Measurements from ENCODE around the gene RTRAF.

RTRAF gene

DNA sequence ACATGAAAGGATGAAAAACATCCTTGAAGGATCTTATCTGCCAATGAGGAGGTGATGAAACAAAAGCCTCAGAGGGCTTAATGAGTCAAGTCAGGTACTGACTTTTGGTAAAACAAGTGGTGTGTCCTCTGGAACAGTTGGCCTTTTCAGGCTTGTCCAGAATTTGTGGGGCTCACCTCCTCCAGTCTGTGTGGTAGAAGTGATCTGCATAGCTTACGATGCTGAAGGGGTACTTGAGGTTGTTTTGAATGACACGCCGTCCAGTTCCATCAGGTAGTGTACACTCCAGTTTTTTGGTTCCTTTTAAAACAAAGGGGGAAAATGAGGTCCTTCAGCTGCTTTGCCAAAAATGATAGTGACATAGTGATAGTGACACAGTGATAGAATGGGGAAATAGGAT lies 17.0 kb downstream of the RTRAF start:
- no peaks in the 10 kb centered on the region for H3K9me3 Mint-ChIP-seq
- H3K27me3 Mint-ChIP-seq, result no peaks in the 10 kb centered on the region
- ATAC-seq, result no peak
- peaks cover 68% of the 10 kb centered on the region for H3K36me3 Mint-ChIP-seq
- H3K27ac Mint-ChIP-seq, result no peak overlapping the region
- no peak overlapping the region for H3K4me3 Mint-ChIP-seq
- H3K4me1 Mint-ChIP-seq, result no peaks in the 10 kb centered on the region

DNA sequence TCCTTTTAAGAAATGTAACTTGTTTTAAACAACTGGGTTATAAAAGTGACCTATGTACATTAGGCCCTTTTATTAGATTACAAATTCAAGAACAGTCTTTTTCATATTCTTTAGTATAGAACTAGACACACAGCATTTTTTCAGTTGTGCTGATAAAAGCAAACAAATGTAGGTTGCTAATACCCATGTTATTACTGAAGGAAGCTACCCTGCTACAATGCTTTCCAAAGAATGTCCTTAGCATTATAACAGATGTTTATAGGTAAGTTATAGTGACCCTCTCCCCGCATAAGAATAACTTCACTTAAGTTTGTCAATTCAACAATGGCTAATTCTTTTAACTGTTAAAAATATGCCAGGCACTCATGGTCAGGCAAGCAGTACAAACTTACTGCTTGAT lies 17.9 kb downstream of the RTRAF start:
- H3K9me3 Mint-ChIP-seq, result no peaks in the 10 kb centered on the region
- H3K27me3 Mint-ChIP-seq, result no peaks in the 10 kb centered on the region
- H3K4me1 Mint-ChIP-seq, result no peaks in the 10 kb centered on the region
- no peak for ATAC-seq
- H3K27ac Mint-ChIP-seq, result no peak overlapping the region
- no peak overlapping the region for H3K4me3 Mint-ChIP-seq
- H3K36me3 Mint-ChIP-seq, result peaks cover 68% of the 10 kb centered on the region

DNA sequence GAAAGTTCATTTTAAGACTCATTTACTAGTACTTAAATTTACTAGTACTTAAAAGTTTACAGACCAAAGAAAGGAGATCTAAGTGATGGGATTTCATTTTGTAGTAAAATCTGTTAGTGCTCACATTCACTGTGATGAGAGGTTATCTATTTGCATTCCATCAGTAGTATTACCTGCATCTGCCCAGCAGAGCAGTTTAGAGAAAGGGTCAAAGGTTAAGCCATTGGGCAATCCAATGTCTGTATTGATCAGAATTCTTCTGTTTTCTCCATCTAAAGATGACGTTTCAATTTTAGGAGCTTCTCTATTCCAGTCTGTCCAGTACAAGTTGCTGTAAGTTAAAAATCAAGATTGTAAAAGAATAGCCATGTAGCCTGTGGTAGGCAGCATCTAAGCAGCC lies 18.3 kb downstream of the RTRAF start:
- no peaks in the 10 kb centered on the region for H3K9me3 Mint-ChIP-seq
- H3K36me3 Mint-ChIP-seq, result peaks cover 64% of the 10 kb centered on the region
- H3K4me1 Mint-ChIP-seq, result no peaks in the 10 kb centered on the region
- no peaks in the 10 kb centered on the region for H3K27me3 Mint-ChIP-seq
- H3K27ac Mint-ChIP-seq, result no peak overlapping the region
- no peak for ATAC-seq
- no peak overlapping the region for H3K4me3 Mint-ChIP-seq

- Mint-ChIP-seq H3K27me3 (no peaks in the 10 kb centered on the region), H3K36me3 (peaks cover 62% of the 10 kb centered on the region), H3K9me3 (no peaks in the 10 kb centered on the region), H3K4me1 (no peaks in the 10 kb centered on the region), H3K4me3 (no peak overlapping the region), H3K27ac (no peak overlapping the region)
- no peak for ATAC-seq
Observed at GRCh38 chr14:52008136-52008535, 18.8 kb downstream of the RTRAF start.

DNA sequence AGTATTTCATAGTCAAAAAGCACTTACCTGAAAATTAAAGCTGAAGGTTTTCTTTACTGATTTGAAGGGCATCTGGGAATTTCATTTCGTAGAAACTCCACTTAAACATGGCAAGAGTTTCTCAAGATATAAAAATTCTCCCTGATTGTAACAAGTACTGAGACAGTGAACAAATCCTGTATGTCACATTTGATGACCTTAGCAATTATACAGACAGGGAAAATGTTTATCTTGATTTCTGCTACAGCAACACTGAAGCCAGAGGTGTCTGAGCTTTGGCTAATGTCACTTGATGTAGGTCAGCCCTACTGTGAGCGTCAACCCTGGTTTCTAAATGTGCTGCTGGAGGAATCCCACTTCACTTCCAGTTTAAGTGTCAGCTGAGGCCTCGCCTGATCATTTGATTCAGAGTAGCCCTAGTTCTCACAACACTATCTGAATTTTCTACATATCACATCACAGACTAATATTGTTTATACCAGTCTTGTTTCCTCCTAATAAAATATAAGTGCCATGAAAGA lies 20.9 kb downstream of the RTRAF start:
- no peaks in the 10 kb centered on the region for H3K27me3 Mint-ChIP-seq

GRCh38 chr14:52011523-52011922 lies 22.2 kb downstream of the RTRAF start:
- no peak overlapping the region for H3K27ac Mint-ChIP-seq
- H3K4me3 Mint-ChIP-seq, result no peak overlapping the region
- H3K36me3 Mint-ChIP-seq, result peaks cover 44% of the 10 kb centered on the region
- H3K27me3 Mint-ChIP-seq, result peaks cover 7% of the 10 kb centered on the region
- peaks cover 5% of the 10 kb centered on the region for H3K4me1 Mint-ChIP-seq
- ATAC-seq, result no peak
- no peaks in the 10 kb centered on the region for H3K9me3 Mint-ChIP-seq

More for the DNA sequence above, 20.9 kb downstream of the RTRAF start:
- Mint-ChIP-seq H3K27ac (no peak overlapping the region), H3K9me3 (no peaks in the 10 kb centered on the region), H3K36me3 (peaks cover 55% of the 10 kb centered on the region), H3K4me3 (no peak overlapping the region), H3K4me1 (peaks cover 5% of the 10 kb centered on the region)
- no peak for ATAC-seq

- no peak for ATAC-seq
- Mint-ChIP-seq H3K4me3 (no peak overlapping the region), H3K4me1 (peaks cover 5% of the 10 kb centered on the region), H3K9me3 (no peaks in the 10 kb centered on the region), H3K36me3 (peaks cover 37% of the 10 kb centered on the region), H3K27ac (no peak overlapping the region), H3K27me3 (peaks cover 18% of the 10 kb centered on the region)
Observed at GRCh38 chr14:52012635-52013034, 23.3 kb downstream of the RTRAF start.

- Mint-ChIP-seq H3K4me1 (peaks cover 5% of the 10 kb centered on the region), H3K4me3 (no peak overlapping the region), H3K27me3 (peaks cover 28% of the 10 kb centered on the region), H3K27ac (no peak overlapping the region), H3K36me3 (peaks cover 23% of the 10 kb centered on the region), H3K9me3 (no peaks in the 10 kb centered on the region)
- ATAC-seq, result peak; percentile 45
Observed at GRCh38 chr14:52013984-52014600, 24.7 kb downstream of the RTRAF start.

DNA sequence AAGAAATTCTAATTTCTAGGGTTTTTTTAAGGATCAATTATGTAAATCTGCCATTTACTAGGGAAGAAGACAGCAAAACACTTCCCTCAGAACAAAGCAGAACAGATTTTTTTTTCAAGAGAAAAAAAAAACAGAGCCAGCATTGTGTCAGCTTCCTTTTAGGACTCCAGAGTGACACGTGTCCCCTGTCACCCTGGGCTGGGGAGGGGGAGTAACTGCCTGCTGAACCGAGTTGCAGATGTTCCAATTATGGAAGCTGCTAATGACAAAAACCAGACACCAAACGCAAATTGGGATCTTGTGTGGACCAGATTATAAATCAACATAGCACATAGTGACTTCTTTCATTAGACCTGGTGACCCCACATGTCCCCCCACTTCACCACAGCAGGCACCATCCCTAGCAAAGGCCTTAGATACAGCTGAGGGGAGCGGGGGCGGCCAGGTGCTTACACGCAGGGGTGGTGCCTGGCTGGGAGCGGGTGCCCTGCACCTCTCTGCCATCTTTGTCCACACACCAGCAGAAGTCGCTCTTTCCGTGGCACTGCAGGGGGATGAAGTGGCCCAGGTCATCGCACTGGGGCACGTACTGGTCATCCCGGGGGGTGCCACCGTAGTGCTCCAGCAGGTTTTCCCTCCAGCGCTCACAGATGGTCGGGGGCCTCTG lies 25.4 kb downstream of the RTRAF start:
- H3K36me3 Mint-ChIP-seq, result peaks cover 16% of the 10 kb centered on the region
- no peak for ATAC-seq
- no peak overlapping the region for H3K27ac Mint-ChIP-seq
- peaks cover 5% of the 10 kb centered on the region for H3K4me1 Mint-ChIP-seq
- H3K27me3 Mint-ChIP-seq, result peaks cover 29% of the 10 kb centered on the region
- H3K9me3 Mint-ChIP-seq, result no peaks in the 10 kb centered on the region
- H3K4me3 Mint-ChIP-seq, result no peak overlapping the region

DNA sequence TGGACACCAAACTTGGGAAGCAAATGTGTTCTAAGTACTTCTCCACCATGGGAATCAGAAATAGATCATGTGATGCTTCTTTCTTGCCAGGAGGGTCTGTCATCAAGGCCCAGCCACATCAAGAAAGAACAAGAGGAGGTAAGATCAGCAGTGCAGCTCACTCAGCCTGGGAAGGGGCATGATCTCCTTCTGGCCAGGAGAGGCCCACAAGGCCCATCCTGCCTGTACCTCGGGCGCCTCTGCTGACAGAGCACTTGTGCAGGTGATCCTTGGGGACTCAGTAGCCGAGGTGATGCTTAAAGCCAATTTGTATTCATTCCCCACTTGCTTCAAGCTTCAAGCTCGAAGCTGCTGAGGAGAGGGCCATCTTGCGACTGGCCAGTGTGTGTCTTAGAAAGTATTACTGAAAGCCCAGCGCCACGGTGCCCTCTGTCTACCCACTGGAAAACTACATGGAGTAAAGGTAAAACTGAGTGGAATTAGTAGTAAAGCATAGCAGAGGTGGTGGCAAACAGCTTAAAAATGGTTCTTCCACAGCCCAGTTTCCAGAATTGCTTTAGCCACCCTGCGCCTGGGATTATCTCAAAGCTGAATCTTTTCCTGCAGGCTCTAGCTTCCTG lies 26.2 kb downstream of the RTRAF start:
- H3K36me3 Mint-ChIP-seq, result peaks cover 13% of the 10 kb centered on the region
- no peak for ATAC-seq
- no peaks in the 10 kb centered on the region for H3K9me3 Mint-ChIP-seq
- H3K27ac Mint-ChIP-seq, result no peak overlapping the region
- H3K4me3 Mint-ChIP-seq, result no peak overlapping the region
- H3K4me1 Mint-ChIP-seq, result peaks cover 5% of the 10 kb centered on the region
- H3K27me3 Mint-ChIP-seq, result peaks cover 29% of the 10 kb centered on the region

GRCh38 chr14:52018252-52018651 lies 28.9 kb downstream of the RTRAF start:
- peaks cover 29% of the 10 kb centered on the region for H3K27me3 Mint-ChIP-seq
- no peaks in the 10 kb centered on the region for H3K36me3 Mint-ChIP-seq
- H3K27ac Mint-ChIP-seq, result no peak overlapping the region
- no peak overlapping the region for H3K4me3 Mint-ChIP-seq
- H3K4me1 Mint-ChIP-seq, result peaks cover 26% of the 10 kb centered on the region
- no peak for ATAC-seq
- no peaks in the 10 kb centered on the region for H3K9me3 Mint-ChIP-seq

DNA sequence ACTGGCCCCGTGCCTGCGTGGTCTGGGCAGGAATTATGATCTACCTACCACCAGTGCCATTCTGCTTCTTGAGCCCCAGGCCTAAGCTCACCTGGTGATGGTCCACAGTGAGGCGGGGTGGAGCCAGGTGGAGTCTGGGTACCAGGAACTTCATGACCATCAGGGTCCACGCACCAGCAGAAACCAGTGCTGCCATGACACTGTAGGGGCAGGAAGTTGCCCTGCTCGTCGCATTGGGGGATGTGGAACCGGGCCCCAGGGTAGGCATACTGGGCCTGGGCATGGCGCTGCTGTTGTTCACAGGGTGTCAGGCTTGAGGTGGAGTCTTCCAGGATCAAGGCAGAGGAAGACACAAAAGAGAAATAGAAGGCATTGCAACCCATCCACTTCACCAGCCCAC lies 29.6 kb downstream of the RTRAF start:
- H3K36me3 Mint-ChIP-seq, result no peaks in the 10 kb centered on the region
- H3K27ac Mint-ChIP-seq, result no peak overlapping the region
- peaks cover 25% of the 10 kb centered on the region for H3K4me1 Mint-ChIP-seq

DNA sequence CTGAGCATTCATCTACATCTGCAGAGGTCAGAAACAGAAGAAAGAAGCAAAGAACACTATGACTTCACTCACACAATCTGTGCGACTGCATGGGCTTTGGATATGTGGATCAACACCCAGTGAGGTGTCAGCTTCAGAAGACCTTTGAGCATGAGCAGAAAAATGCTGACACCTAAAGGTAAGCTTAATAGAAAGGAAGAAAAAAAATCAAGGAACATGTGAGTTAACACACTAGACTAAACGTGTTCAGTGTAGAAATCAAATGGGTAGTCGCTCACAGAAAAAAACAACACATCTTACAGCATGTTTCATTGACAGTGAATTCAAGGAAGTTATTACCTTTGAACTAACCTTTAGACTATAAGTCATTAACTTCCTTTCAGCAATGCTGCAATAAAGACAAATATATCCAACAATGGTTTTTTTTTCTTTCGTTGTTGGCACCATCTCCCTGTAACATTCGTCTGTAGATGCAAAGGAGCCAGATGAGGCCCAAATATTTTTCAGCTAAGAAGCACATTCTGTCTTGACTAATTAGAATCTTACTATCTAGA lies 30.9 kb downstream of the RTRAF start:
- no peak overlapping the region for H3K27ac Mint-ChIP-seq
- H3K4me1 Mint-ChIP-seq, result peaks cover 21% of the 10 kb centered on the region
- H3K36me3 Mint-ChIP-seq, result no peaks in the 10 kb centered on the region
- H3K27me3 Mint-ChIP-seq, result peaks cover 29% of the 10 kb centered on the region
- H3K4me3 Mint-ChIP-seq, result no peak overlapping the region
- H3K9me3 Mint-ChIP-seq, result no peaks in the 10 kb centered on the region
- ATAC-seq, result no peak

More for the DNA sequence above, 29.6 kb downstream of the RTRAF start:
- no peak for ATAC-seq
- Mint-ChIP-seq H3K4me3 (no peak overlapping the region), H3K9me3 (no peaks in the 10 kb centered on the region), H3K27me3 (peaks cover 29% of the 10 kb centered on the region)

DNA sequence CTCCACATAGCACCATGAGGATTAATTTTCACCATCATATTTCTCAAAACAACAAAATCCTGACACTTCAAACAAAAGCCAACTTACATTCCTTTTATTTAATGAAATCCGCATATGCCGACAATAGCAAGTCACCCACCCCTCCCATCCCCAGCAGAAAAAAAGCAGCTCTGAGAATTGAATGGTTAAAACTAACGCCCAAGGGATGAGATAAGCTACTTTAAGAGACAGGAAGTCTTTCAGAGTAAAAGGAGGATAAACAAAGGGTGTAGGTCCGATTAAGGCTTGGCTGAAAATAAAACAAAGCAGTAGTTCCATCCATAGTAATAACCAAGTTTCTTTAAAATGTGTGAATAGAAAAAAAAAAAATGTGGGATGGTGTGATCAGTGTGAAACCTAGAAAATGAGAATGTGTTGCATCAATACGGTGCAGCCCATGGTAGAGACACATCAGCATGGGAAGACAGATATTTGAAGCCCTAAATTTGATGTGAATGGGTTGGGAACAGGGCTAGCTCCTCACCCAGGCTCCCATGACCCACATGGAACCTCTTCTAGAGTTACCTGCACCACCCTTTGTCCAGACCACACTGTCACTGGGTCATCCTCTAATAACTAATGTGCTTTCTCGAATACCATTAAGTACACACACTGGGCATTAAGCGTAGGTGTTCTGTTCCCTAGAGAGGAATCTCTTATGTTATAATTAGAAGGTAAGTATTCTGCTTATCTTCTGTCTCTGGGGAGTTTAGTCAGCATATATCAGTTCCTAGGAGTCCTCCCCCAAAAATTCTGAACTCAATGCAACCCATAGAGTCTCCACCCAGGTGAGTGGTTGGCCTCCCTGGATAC lies 31.7 kb downstream of the RTRAF start:
- Mint-ChIP-seq H3K27me3 (peaks cover 26% of the 10 kb centered on the region), H3K9me3 (no peaks in the 10 kb centered on the region), H3K27ac (no peak overlapping the region), H3K4me1 (peaks cover 21% of the 10 kb centered on the region), H3K36me3 (no peaks in the 10 kb centered on the region), H3K4me3 (no peak overlapping the region)
- peak; percentile 41 for ATAC-seq

Measured in stimulated activated memory B cell treated with anti-CD40 and anti-IgM and Interleukin-4, amounts not matched to agents 10 μg/mL and 1 μg/mL and 100 μg/mL, for 72 hours (primary cell).